ENCODE data around the gene ZNRF3. TPM values are rescaled to one million over a fixed set of nuclear protein-coding genes. Genes with fewer than 3 reads are reported as not detected.
A peak's percentile ranks its signal among the peaks of the same experiment; 100 is the strongest.

The ZNRF3 gene
- total RNA-seq, 1 donor from 2014 or later: 23.1 TPM

- no peak for TF ChIP-seq CTCF (conservative IDR thresholded peaks at IDR 0.05)
- Mint-ChIP-seq H3K27me3 (no peaks in the 10 kb centered on the region), H3K9me3 (peaks cover 4% of the 10 kb centered on the region), H3K36me3 (peaks cover 23% of the 10 kb centered on the region), H3K4me1 (ENCODE audit: unreplicated experiment) (peaks cover 28% of the 10 kb centered on the region), H3K27ac (no peak overlapping the region), H3K4me3 (no peak overlapping the region)
- no peak for DNase-seq (ENCODE audit: extremely low spot score, unreplicated experiment)
Measured at GRCh38 chr22:28997342-28997741, 114.0 kb downstream of the ZNRF3 start.

- Mint-ChIP-seq H3K36me3 (peaks cover 13% of the 10 kb centered on the region), H3K9me3 (peaks cover 4% of the 10 kb centered on the region), H3K4me3 (no peak overlapping the region), H3K27me3 (no peaks in the 10 kb centered on the region), H3K27ac (no peak overlapping the region), H3K4me1 (ENCODE audit: unreplicated experiment) (peaks cover 28% of the 10 kb centered on the region)
- TF ChIP-seq CTCF (conservative IDR thresholded peaks at IDR 0.05): no peak
- no peak for DNase-seq (ENCODE audit: extremely low spot score, unreplicated experiment)
Measured at GRCh38 chr22:28998681-28999080, 115.3 kb downstream of the ZNRF3 start.

- H3K27ac Mint-ChIP-seq: peak overlapping the region; percentile 75
- no peak overlapping the region for H3K4me3 Mint-ChIP-seq
- H3K9me3 Mint-ChIP-seq: peaks cover 4% of the 10 kb centered on the region
- peaks cover 34% of the 10 kb centered on the region for H3K4me1 Mint-ChIP-seq (ENCODE audit: unreplicated experiment)
- DNase-seq (ENCODE audit: extremely low spot score, unreplicated experiment): no peak
- TF ChIP-seq CTCF (conservative IDR thresholded peaks at IDR 0.05): no peak
- H3K36me3 Mint-ChIP-seq: peaks cover 12% of the 10 kb centered on the region
- no peaks in the 10 kb centered on the region for H3K27me3 Mint-ChIP-seq
Measured at GRCh38 chr22:28999510-28999909, 116.1 kb downstream of the ZNRF3 start.

GRCh38 chr22:28999919-29000556 lies 116.7 kb downstream of the ZNRF3 start:
- peaks cover 34% of the 10 kb centered on the region for H3K4me1 Mint-ChIP-seq (ENCODE audit: unreplicated experiment)
- no peaks in the 10 kb centered on the region for H3K27me3 Mint-ChIP-seq
- no peak for TF ChIP-seq CTCF (conservative IDR thresholded peaks at IDR 0.05)
- peak overlapping the region; percentile 75 for H3K27ac Mint-ChIP-seq
- DNase-seq (ENCODE audit: extremely low spot score, unreplicated experiment): no peak
- no peak overlapping the region for H3K4me3 Mint-ChIP-seq
- H3K9me3 Mint-ChIP-seq: peaks cover 4% of the 10 kb centered on the region
- H3K36me3 Mint-ChIP-seq: peaks cover 9% of the 10 kb centered on the region

GRCh38 chr22:29000641-29001040 lies 117.3 kb downstream of the ZNRF3 start:
- TF ChIP-seq CTCF (conservative IDR thresholded peaks at IDR 0.05): no peak
- Mint-ChIP-seq H3K4me1 (ENCODE audit: unreplicated experiment) (peaks cover 40% of the 10 kb centered on the region), H3K4me3 (no peak overlapping the region), H3K36me3 (peaks cover 12% of the 10 kb centered on the region), H3K27ac (no peak overlapping the region), H3K9me3 (peaks cover 4% of the 10 kb centered on the region), H3K27me3 (no peaks in the 10 kb centered on the region)
- no peak for DNase-seq (ENCODE audit: extremely low spot score, unreplicated experiment)
